Measurements from ENCODE around the gene TMEM87B.
"Not testable (repeated sequence)": the region's sequence is repeated elsewhere in the genome, so short reads cannot be mapped to it uniquely, and the experiment has no call there.

The TMEM87B gene

GRCh38 chr2:112032689-112033465 is 22.2 kb upstream of the TMEM87B start:
- DNase-seq (ENCODE audit: low spot score): no peak

- no peak for DNase-seq (ENCODE audit: low spot score)
These were observed 21.5 kb upstream of the TMEM87B start for GRCh38 chr2:112033600-112033999.

GRCh38 chr2:112034924-112035323 is 20.1 kb upstream of the TMEM87B start:
- DNase-seq (ENCODE audit: low spot score): no peak

GRCh38 chr2:112035786-112036185 is 19.3 kb upstream of the TMEM87B start:
- DNase-seq (ENCODE audit: low spot score): no peak

- DNase-seq (ENCODE audit: low spot score): not testable (repeated sequence)
These were observed 15.5 kb upstream of the TMEM87B start for GRCh38 chr2:112039556-112039955.

GRCh38 chr2:112040066-112040465 is 15.0 kb upstream of the TMEM87B start:
- not testable (repeated sequence) for DNase-seq (ENCODE audit: low spot score)

- DNase-seq (ENCODE audit: low spot score): not testable (repeated sequence)
These were observed 13.6 kb upstream of the TMEM87B start for GRCh38 chr2:112041460-112041859.

GRCh38 chr2:112045446-112046014 is 9.5 kb upstream of the TMEM87B start:
- DNase-seq (ENCODE audit: low spot score): no peak

GRCh38 chr2:112046231-112046630 is 8.8 kb upstream of the TMEM87B start:
- DNase-seq (ENCODE audit: low spot score): no peak

- no peak for DNase-seq (ENCODE audit: low spot score)
These were observed 7.4 kb upstream of the TMEM87B start for GRCh38 chr2:112047537-112048235.

GRCh38 chr2:112048236-112048592 is 6.9 kb upstream of the TMEM87B start:
- DNase-seq (ENCODE audit: low spot score): no peak

GRCh38 chr2:112048887-112049286 is 6.2 kb upstream of the TMEM87B start:
- peak; percentile 61 for DNase-seq (ENCODE audit: low spot score)

GRCh38 chr2:112050316-112050715 is 4.8 kb upstream of the TMEM87B start:
- no peak for DNase-seq (ENCODE audit: low spot score)

GRCh38 chr2:112053917-112054846 is 887 bp upstream of the TMEM87B start:
- DNase-seq (ENCODE audit: low spot score): peak; percentile 96

GRCh38 chr2:112055730-112056625 is 909 bp downstream of the TMEM87B start:
- peak; percentile 86 for DNase-seq (ENCODE audit: low spot score)

- no peak for DNase-seq (ENCODE audit: low spot score)
These were observed 1.5 kb downstream of the TMEM87B start for GRCh38 chr2:112056626-112056987.

GRCh38 chr2:112059671-112060070 is 4.6 kb downstream of the TMEM87B start:
- DNase-seq (ENCODE audit: low spot score): no peak

GRCh38 chr2:112061299-112061698 is 6.2 kb downstream of the TMEM87B start:
- DNase-seq (ENCODE audit: low spot score): no peak

GRCh38 chr2:112061840-112062239 is 6.8 kb downstream of the TMEM87B start:
- no peak for DNase-seq (ENCODE audit: low spot score)

GRCh38 chr2:112062894-112063293 is 7.8 kb downstream of the TMEM87B start:
- no peak for DNase-seq (ENCODE audit: low spot score)

- DNase-seq (ENCODE audit: low spot score): no peak
These were observed 10.4 kb downstream of the TMEM87B start for GRCh38 chr2:112065486-112065885.

All from COLO829 (cell line).